GM23248 (cell line): ENCODE measurements around the gene HDAC4. TPM values are rescaled to one million over a fixed set of nuclear protein-coding genes. Genes with fewer than 3 reads are reported as not detected.

Source experiments
- DNase-seq: peaks from one replicate; pipeline ENCODE4 v3.0.0-alpha.2; 2015
- H2AFZ ChIP-seq: fragments of 200-600 bp; sonication (generic); 2 replicates; pipeline ENCODE4 v1.6.1; 2016; ENCODE audit warnings: antibody characterized with exemption
- H3F3A ChIP-seq: fragments of 200-600 bp; sonication (generic); 2 replicates; pipeline ENCODE4 v1.6.1; 2016; ENCODE audit warnings: mild to moderate bottlenecking, antibody characterized with exemption, mixed run types; ENCODE audit not compliant: insufficient read depth
- H3K27ac ChIP-seq: fragments of 200-600 bp; sonication (generic); 2 replicates; pipeline ENCODE4 v1.5.1; 2016; ENCODE audit warnings: mild to moderate bottlenecking
- H3K27me3 ChIP-seq: fragments of 200-600 bp; sonication (generic); replicated peaks from 2 replicates; pipeline ENCODE4 v1.6.1; 2016; ENCODE audit warnings: mild to moderate bottlenecking; ENCODE audit not compliant: insufficient read depth
- H3K36me3 ChIP-seq: fragments of 200-600 bp; sonication (generic); 2 replicates; pipeline ENCODE4 v1.6.1; 2016; ENCODE audit warnings: low read depth, mild to moderate bottlenecking
- H3K4me1 ChIP-seq: fragments of 200-600 bp; sonication (generic); 2 replicates; pipeline ENCODE4 v1.6.1; 2016; ENCODE audit warnings: mild to moderate bottlenecking; ENCODE audit not compliant: insufficient read depth
- H3K4me2 ChIP-seq: fragments of 200-600 bp; sonication (generic); one replicate; pipeline ENCODE4 v1.6.1; 2016; ENCODE audit warnings: mild to moderate bottlenecking; ENCODE audit not compliant: unreplicated experiment
- H3K4me3 ChIP-seq: fragments of 200-600 bp; sonication (generic); 2 replicates; pipeline ENCODE4 v1.5.1; 2016; ENCODE audit warnings: mild to moderate bottlenecking
- H3K79me2 ChIP-seq: fragments of 200-600 bp; sonication (generic); 2 replicates; pipeline ENCODE4 v1.6.1; 2016; ENCODE audit warnings: mild to moderate bottlenecking; ENCODE audit not compliant: insufficient read depth
- H3K9ac ChIP-seq: fragments of 200-600 bp; sonication (generic); 2 replicates; pipeline ENCODE4 v1.6.1; 2016; ENCODE audit warnings: mild to moderate bottlenecking
- H3K9me2 ChIP-seq: fragments of 200-600 bp; sonication (generic); 2 replicates; pipeline ENCODE4 v1.6.1; 2016; ENCODE audit warnings: mixed run types, mild to moderate bottlenecking, moderate library complexity; ENCODE audit not compliant: insufficient read depth
- H3K9me3 ChIP-seq: fragments of 200-600 bp; sonication (generic); one replicate; pipeline ENCODE4 v1.6.1; 2017; ENCODE audit warnings: low read depth
- H4K20me1 ChIP-seq: fragments of 200-600 bp; sonication (generic); 2 replicates; pipeline ENCODE4 v1.6.0; 2016; ENCODE audit not compliant: insufficient read depth
- EZH2 ChIP-seq: fragments of 200-600 bp; sonication (generic); IDR thresholded peaks from 2 replicates; pipeline ENCODE4 v1.6.1; 2018; ENCODE audit warnings: antibody characterized with exemption, mild to moderate bottlenecking; ENCODE audit not compliant: insufficient read depth, poor library complexity, severe bottlenecking
- EZH2phosphoT487 ChIP-seq: fragments of 200-600 bp; sonication (generic); IDR thresholded peaks from 2 replicates; pipeline ENCODE4 v1.6.1; 2018; ENCODE audit warnings: antibody characterized with exemption, moderate library complexity, mild to moderate bottlenecking, low read depth; ENCODE audit not compliant: insufficient read depth
- WGBS, 2 experiments: methylation state at CpG; one replicate each; pipeline ENCODE4 v1.1.6; 2015 to 2017; ENCODE audit warnings: low lambda C conversion rate in 2 of 2, low coverage in 1 of 2; ENCODE audit errors: missing lambda C conversion rate in 2 of 2; 5-methylcytosine and 5-hydroxymethylcytosine counted together
- in situ Hi-C: fragments of 300-500 bp; cut with MboI; formaldehyde crosslinking; loops from 2 replicates; pipeline ENCODE4 v1.15.0; 2020
- polyA plus RNA-seq: library from polyadenylated mRNA; unstranded; fragments of >200 nt; fragmentation: Nextera tagmentation; extraction: Ambion mirVana; gene quantifications from 2 replicates; pipeline ENCODE4 v1.2.1, GENCODE V29; 2016
- total RNA-seq: library from RNA; depleted of rRNA; stranded (reverse); fragments of >200 nt; shearing (Covaris generic); gene quantifications from 2 replicates; pipeline ENCODE4 v1.2.3, GENCODE V29; 2014

HDAC4 gene
- total and polyA plus RNA-seq, 2 experiments from 2014 or later, result 2.1 to 6.3 TPM

GRCh38 chr2:239275847-239276831 is 124.7 kb downstream of the HDAC4 start:
- H3K9me3 ChIP-seq, result no peaks in the 10 kb centered on the region
- peaks cover 28% of the 10 kb centered on the region for H3F3A ChIP-seq
- TF ChIP-seq EZH2phosphoT487 (no peak), EZH2 (no peak)
- H3K27me3 ChIP-seq, result no peaks in the 10 kb centered on the region
- in situ Hi-C loops, result no loop called here
- peak overlapping the region; percentile 19; the same call in 1 of the 2 replicates for H2AFZ ChIP-seq
- H3K4me2 ChIP-seq, result peak overlapping the region; percentile 87
- H3K79me2 ChIP-seq, result peaks cover 26% of the 10 kb centered on the region
- peak overlapping the region; percentile 91 for H3K9ac ChIP-seq
- WGBS, 2 experiments, result 44 to 45% methylated on average over 30 to 31 of the region's 31 CpGs
- no peaks in the 10 kb centered on the region for H4K20me1 ChIP-seq
- no peaks in the 10 kb centered on the region for H3K36me3 ChIP-seq
- H3K4me3 ChIP-seq, result peak overlapping the region; percentile 64
- H3K27ac ChIP-seq, result peak overlapping the region; percentile 98
- peaks cover 43% of the 10 kb centered on the region for H3K4me1 ChIP-seq
- peak; percentile 95 for DNase-seq
- H3K9me2 ChIP-seq, result no peaks in the 10 kb centered on the region

GRCh38 chr2:239275044-239275685 is 125.7 kb downstream of the HDAC4 start:
- Histone ChIP-seq H4K20me1 (no peaks in the 10 kb centered on the region), H3K4me1 (peaks cover 40% of the 10 kb centered on the region), H3K79me2 (peaks cover 36% of the 10 kb centered on the region), H3K9me3 (no peaks in the 10 kb centered on the region), H3K4me3 (peak overlapping the region; percentile 64), H3K27ac (peak overlapping the region; percentile 98), H3K4me2 (peak overlapping the region; percentile 87), H3K9ac (peak overlapping the region; percentile 91), H3K27me3 (no peaks in the 10 kb centered on the region), H3K36me3 (no peaks in the 10 kb centered on the region), H3K9me2 (no peaks in the 10 kb centered on the region), H2AFZ (peak overlapping the region; percentile 19; the same call in 1 of the 2 replicates), H3F3A (peaks cover 28% of the 10 kb centered on the region)
- in situ Hi-C loops, result no loop called here
- peak; percentile 99 for DNase-seq
- 4 to 5% methylated on average over 28 to 34 of the region's 34 CpGs for WGBS, 2 experiments
- TF ChIP-seq EZH2 (no peak), EZH2phosphoT487 (no peak)

GRCh38 chr2:239274391-239275043 is 126.3 kb downstream of the HDAC4 start:
- H3K27me3 ChIP-seq, result no peaks in the 10 kb centered on the region
- peak overlapping the region; percentile 91 for H3K9ac ChIP-seq
- H3F3A ChIP-seq, result peaks cover 22% of the 10 kb centered on the region
- no peak for TF ChIP-seq EZH2phosphoT487
- H3K9me2 ChIP-seq, result no peaks in the 10 kb centered on the region
- WGBS, 2 experiments, result 18 to 19% methylated on average over 16 of the region's 16 CpGs
- H3K4me1 ChIP-seq, result peaks cover 33% of the 10 kb centered on the region
- H4K20me1 ChIP-seq, result no peaks in the 10 kb centered on the region
- H3K36me3 ChIP-seq, result no peaks in the 10 kb centered on the region
- in situ Hi-C loops, result no loop called here
- peak overlapping the region; percentile 98 for H3K27ac ChIP-seq
- H2AFZ ChIP-seq, result 0 out of 2 replicates have a peak overlapping the region, but pooled peaks have one; percentile 18
- H3K9me3 ChIP-seq, result no peaks in the 10 kb centered on the region
- H3K79me2 ChIP-seq, result peaks cover 39% of the 10 kb centered on the region
- peak overlapping the region; percentile 64 for H3K4me3 ChIP-seq
- peak overlapping the region; percentile 87 for H3K4me2 ChIP-seq
- DNase-seq, result peak; percentile 93
